ENCODE results near the gene CLEC4G.

- no peak for TF ChIP-seq GATA2 (IDR thresholded peaks at IDR 0.05; ENCODE audit: low read depth, low read length)
- TF ChIP-seq GATA3 (IDR thresholded peaks at IDR 0.05; ENCODE audit: low read depth, low read length): no peak
Observed at GRCh38 chr19:7680606-7681339, 51.1 kb downstream of the CLEC4G start, which contains the start of gene TRAPPC5.
